ENCODE data around the gene SLC35E3.

SLC35E3 gene

DNA sequence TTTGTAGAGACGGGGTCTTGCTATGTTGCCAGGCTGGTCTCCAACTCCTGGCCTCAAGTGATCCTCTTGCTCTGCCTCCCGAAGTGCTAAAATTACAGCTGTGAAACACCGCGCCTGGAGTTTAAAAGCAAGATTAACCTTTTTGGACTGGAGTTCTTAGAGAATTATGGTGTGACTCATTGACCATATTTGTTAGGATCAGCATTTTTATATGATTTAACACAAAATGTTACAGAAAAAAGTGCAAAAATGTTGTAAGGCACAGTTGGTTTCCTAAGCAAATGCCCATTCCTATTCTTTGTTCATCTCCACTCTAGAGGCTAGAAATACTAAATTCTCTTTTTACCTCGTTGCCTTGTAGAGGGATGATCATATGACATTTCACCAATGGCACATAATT, 27.6 kb downstream of the SLC35E3 start:
- no peaks in the 10 kb centered on the region for H3K79me2 ChIP-seq (ENCODE audit: low read length)
- TF ChIP-seq EZH2 (optimal IDR thresholded peaks at IDR 0.05; ENCODE audit: low read depth, low read length): no peak
- TF ChIP-seq, protein P1, sequence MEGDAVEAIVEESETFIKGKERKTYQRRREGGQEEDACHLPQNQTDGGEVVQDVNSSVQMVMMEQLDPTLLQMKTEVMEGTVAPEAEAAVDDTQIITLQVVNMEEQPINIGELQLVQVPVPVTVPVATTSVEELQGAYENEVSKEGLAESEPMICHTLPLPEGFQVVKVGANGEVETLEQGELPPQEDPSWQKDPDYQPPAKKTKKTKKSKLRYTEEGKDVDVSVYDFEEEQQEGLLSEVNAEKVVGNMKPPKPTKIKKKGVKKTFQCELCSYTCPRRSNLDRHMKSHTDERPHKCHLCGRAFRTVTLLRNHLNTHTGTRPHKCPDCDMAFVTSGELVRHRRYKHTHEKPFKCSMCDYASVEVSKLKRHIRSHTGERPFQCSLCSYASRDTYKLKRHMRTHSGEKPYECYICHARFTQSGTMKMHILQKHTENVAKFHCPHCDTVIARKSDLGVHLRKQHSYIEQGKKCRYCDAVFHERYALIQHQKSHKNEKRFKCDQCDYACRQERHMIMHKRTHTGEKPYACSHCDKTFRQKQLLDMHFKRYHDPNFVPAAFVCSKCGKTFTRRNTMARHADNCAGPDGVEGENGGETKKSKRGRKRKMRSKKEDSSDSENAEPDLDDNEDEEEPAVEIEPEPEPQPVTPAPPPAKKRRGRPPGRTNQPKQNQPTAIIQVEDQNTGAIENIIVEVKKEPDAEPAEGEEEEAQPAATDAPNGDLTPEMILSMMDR (IDR thresholded peaks at IDR 0.05; ENCODE audit: low read length): no peak
- no peak for TF ChIP-seq EZH2phosphoT487 (IDR thresholded peaks at IDR 0.05; ENCODE audit: low read length)
- no peak overlapping the region for H3K4me3 ChIP-seq (ENCODE audit: low read length)
- H4K20me1 ChIP-seq (ENCODE audit: insufficient read depth, low read length): no peaks in the 10 kb centered on the region
- H3K27me3 ChIP-seq (replicated peaks; ENCODE audit: insufficient read depth, low read length): no peaks in the 10 kb centered on the region
- no peak overlapping the region for H2AFZ ChIP-seq (ENCODE audit: low read length)
- no peaks in the 10 kb centered on the region for H3K9me3 ChIP-seq (replicated peaks; ENCODE audit: insufficient read depth, low read length)
- no peak overlapping the region for H3K27ac ChIP-seq (ENCODE audit: low read length)
- H3K4me2 ChIP-seq (ENCODE audit: low read depth, low read length): peak overlapping the region; percentile 67; the same call in 1 of the 2 replicates
- peaks cover 24% of the 10 kb centered on the region for H3F3A ChIP-seq (ENCODE audit: insufficient read depth, low read length)
- no peaks in the 10 kb centered on the region for H3K9me2 ChIP-seq (replicated peaks; ENCODE audit: insufficient read depth, low read length)
- no peak for DNase-seq
- peaks cover 20% of the 10 kb centered on the region for H3K4me1 ChIP-seq (ENCODE audit: low read length)
- H3K36me3 ChIP-seq (replicated peaks; ENCODE audit: insufficient read depth, low read length): no peaks in the 10 kb centered on the region
- H3K9ac ChIP-seq (ENCODE audit: low read length): no peak overlapping the region

GRCh38 chr12:68775121-68775630, 29.2 kb downstream of the SLC35E3 start:
- TF ChIP-seq EZH2phosphoT487 (IDR thresholded peaks at IDR 0.05; ENCODE audit: low read length) (no peak), EZH2 (optimal IDR thresholded peaks at IDR 0.05; ENCODE audit: low read depth, low read length) (no peak)
- TF ChIP-seq, protein P1 (IDR thresholded peaks at IDR 0.05; ENCODE audit: low read length): no peak
- no peak overlapping the region for H2AFZ ChIP-seq (ENCODE audit: low read length)
- no peaks in the 10 kb centered on the region for H3K9me3 ChIP-seq (replicated peaks; ENCODE audit: insufficient read depth, low read length)
- no peaks in the 10 kb centered on the region for H4K20me1 ChIP-seq (ENCODE audit: insufficient read depth, low read length)
- no peak overlapping the region for H3K9ac ChIP-seq (ENCODE audit: low read length)
- no peak overlapping the region for H3K27ac ChIP-seq (ENCODE audit: low read length)
- H3K9me2 ChIP-seq (replicated peaks; ENCODE audit: insufficient read depth, low read length): no peaks in the 10 kb centered on the region
- H3K4me3 ChIP-seq (ENCODE audit: low read length): no peak overlapping the region
- H3K27me3 ChIP-seq (replicated peaks; ENCODE audit: insufficient read depth, low read length): no peaks in the 10 kb centered on the region
- no peaks in the 10 kb centered on the region for H3K36me3 ChIP-seq (replicated peaks; ENCODE audit: insufficient read depth, low read length)
- H3K4me1 ChIP-seq (ENCODE audit: low read length): peaks cover 20% of the 10 kb centered on the region
- H3K4me2 ChIP-seq (ENCODE audit: low read depth, low read length): no peak overlapping the region
- H3F3A ChIP-seq (ENCODE audit: insufficient read depth, low read length): peaks cover 24% of the 10 kb centered on the region
- no peak for DNase-seq
- no peaks in the 10 kb centered on the region for H3K79me2 ChIP-seq (ENCODE audit: low read length)

DNA sequence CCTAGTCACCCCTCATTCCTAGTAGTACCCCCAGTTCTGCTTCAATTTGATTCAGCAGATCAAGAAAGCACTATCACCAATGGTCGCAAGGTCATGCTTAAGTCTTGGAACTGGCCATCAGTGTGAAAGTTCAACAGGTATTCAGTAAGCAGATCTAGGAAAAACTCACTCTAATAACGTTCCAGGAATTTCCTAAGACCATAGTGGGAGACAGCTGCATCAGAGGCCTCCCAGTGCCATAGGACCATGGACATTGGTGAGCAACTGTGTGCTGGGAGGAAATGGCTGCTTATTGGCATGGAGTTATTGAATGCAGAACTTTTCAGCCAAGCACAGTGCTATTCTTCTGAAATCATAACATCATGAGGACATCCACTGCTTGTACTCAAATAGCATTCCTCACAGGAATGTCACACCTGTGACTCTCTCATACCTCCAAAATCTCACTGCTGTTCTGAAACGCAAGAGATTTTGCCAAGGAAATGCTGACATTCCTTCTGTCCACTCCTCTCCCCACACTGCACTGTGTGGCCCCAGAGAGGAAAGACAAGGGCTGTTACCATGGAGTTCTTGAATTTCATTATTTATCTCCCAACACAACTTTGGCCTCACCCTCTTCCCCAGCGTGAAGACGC, 31.1 kb downstream of the SLC35E3 start:
- H3K9me2 ChIP-seq (replicated peaks; ENCODE audit: insufficient read depth, low read length): no peaks in the 10 kb centered on the region
- DNase-seq: no peak
- H3K9me3 ChIP-seq (replicated peaks; ENCODE audit: insufficient read depth, low read length): no peaks in the 10 kb centered on the region
- H3K79me2 ChIP-seq (ENCODE audit: low read length): no peaks in the 10 kb centered on the region
- H3K4me2 ChIP-seq (ENCODE audit: low read depth, low read length): no peak overlapping the region
- H2AFZ ChIP-seq (ENCODE audit: low read length): no peak overlapping the region
- no peaks in the 10 kb centered on the region for H4K20me1 ChIP-seq (ENCODE audit: insufficient read depth, low read length)
- peaks cover 19% of the 10 kb centered on the region for H3K4me1 ChIP-seq (ENCODE audit: low read length)
- TF ChIP-seq EZH2 (optimal IDR thresholded peaks at IDR 0.05; ENCODE audit: low read depth, low read length) (no peak), EZH2phosphoT487 (IDR thresholded peaks at IDR 0.05; ENCODE audit: low read length) (no peak)
- TF ChIP-seq, protein P1 (IDR thresholded peaks at IDR 0.05; ENCODE audit: low read length): no peak
- no peak overlapping the region for H3K9ac ChIP-seq (ENCODE audit: low read length)
- H3F3A ChIP-seq (ENCODE audit: insufficient read depth, low read length): peaks cover 18% of the 10 kb centered on the region
- H3K36me3 ChIP-seq (replicated peaks; ENCODE audit: insufficient read depth, low read length): no peaks in the 10 kb centered on the region
- H3K27ac ChIP-seq (ENCODE audit: low read length): no peak overlapping the region
- no peak overlapping the region for H3K4me3 ChIP-seq (ENCODE audit: low read length)
- no peaks in the 10 kb centered on the region for H3K27me3 ChIP-seq (replicated peaks; ENCODE audit: insufficient read depth, low read length)

All from MM.1S (cell line).